ENCODE data around the gene CDKN2B-AS1. TPM values are rescaled to one million over a fixed set of nuclear protein-coding genes. Genes with fewer than 3 reads are reported as not detected.

Gene CDKN2B-AS1
- total and polyA plus RNA-seq, 2 of the 13 experiments (the other 11 are each of a cell fraction or from before 2014, with no cell fraction given): 0.64 to 2.3 TPM

DNA sequence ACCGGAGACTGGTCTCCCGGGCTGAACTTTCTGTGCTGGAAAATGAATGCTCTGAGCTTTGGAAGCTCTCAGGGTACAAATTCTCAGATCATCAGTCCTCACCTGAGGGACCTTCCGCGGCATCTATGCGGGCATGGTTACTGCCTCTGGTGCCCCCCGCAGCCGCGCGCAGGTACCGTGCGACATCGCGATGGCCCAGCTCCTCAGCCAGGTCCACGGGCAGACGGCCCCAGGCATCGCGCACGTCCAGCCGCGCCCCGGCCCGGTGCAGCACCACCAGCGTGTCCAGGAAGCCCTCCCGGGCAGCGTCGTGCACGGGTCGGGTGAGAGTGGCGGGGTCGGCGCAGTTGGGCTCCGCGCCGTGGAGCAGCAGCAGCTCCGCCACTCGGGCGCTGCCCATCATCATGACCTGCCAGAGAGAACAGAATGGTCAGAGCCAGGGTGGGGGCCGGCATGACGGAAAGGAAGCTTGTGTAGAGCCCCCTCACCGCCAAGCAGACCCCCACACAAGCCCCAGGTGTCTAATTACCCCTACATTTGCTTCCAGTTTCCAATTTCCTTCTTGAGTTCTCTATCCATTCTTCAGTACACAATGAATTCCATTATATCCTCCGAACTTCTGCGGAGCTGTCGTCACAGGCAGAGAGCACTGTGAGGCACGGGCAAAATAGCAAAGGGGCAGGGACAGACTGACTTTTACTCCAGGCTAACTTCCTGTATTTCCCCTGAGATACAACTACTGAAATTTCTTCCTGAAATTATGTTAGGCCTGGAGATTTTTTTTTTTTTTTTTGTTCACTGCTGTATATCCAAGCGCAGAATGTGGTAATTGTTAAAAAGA lies 23.6 kb upstream of the CDKN2B-AS1 start:
- in situ Hi-C loops (cut with HindIII; ENCODE audit: extremely low pct_ligation_motif_present, low pct_unique_long_range_greater_than_20kb): no loop called here

DNA sequence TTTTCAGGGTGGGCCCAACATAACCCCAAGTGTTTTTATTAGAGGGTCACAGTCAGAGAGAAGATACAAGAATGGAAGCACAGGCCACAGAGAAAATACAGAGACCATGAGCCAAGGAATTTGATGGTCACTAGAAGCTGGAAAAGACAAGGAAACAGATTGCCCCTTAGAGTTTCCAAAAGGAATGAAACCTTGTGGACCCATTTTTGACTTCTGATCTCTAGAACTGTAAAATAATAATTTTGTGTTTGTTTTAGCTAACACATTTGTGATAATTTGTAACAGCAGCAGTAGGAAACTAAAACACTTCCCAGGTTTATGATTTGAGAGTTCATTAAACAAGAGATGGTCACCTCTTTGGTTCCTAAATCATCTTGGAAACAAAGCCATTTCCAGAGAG lies 22.2 kb upstream of the CDKN2B-AS1 start:
- Histone ChIP-seq H2AFZ (ENCODE audit: low read length) (no peak overlapping the region), H3K9me3 (ENCODE audit: low read length) (no peaks in the 10 kb centered on the region), H4K20me1 (ENCODE audit: insufficient read depth, low read length) (no peaks in the 10 kb centered on the region), H3K27me3 (ENCODE audit: control insufficient read depth in 1 of 2, insufficient read depth in 2 of 2, low read length in 2 of 2) (peaks cover 0 to 28% of the 10 kb centered on the region in 2 experiments; a peak in 3 of 5 replicates), H3K4me3 (replicated peaks in 1 of 3; ENCODE audit: insufficient read depth in 1 of 3, low read depth in 2 of 3, low read length in 3 of 3) (no peak overlapping the region), H3K36me3 (replicated peaks in 1 of 2; ENCODE audit: control insufficient read depth in 1 of 2, insufficient read depth in 2 of 2, low read length in 2 of 2) (no peaks in the 10 kb centered on the region), H3K27ac (ENCODE audit: extremely low read length, insufficient read depth, low read length) (no peak overlapping the region), H3K9ac (ENCODE audit: insufficient read depth, low read depth, low read length) (no peak overlapping the region), H3K79me2 (ENCODE audit: insufficient read depth, low read length) (no peaks in the 10 kb centered on the region), H3K4me1 (ENCODE audit: insufficient read depth, low read length) (peaks cover 6% of the 10 kb centered on the region), H3K4me2 (ENCODE audit: low read depth, low read length) (no peak overlapping the region)
- in situ Hi-C loops (cut with HindIII; ENCODE audit: extremely low pct_ligation_motif_present, low pct_unique_long_range_greater_than_20kb): no loop called here
- FAIRE-seq (no peak), DNase-seq (ENCODE audit: low spot score) (no peak), ATAC-seq (no peak)
- no TSS peak for BruUV-seq (replicated peaks)
- ChIA-PET POLR2A (no interaction called here), CTCF (ENCODE audit: low intra/inter-chr PET ratio, low total read pairs) (no interaction called here)
- intact Hi-C loops (cut with micrococcal nuclease; ENCODE audit: unreplicated experiment): no loop called here
- TF ChIP-seq ZNF343 (CRISPR knock-in tag; IDR thresholded peaks at IDR 0.05) (no peak), KDM1A (CRISPR knock-in tag; IDR thresholded peaks at IDR 0.05) (no peak), ZBTB1 (CRISPR knock-in tag; IDR thresholded peaks at IDR 0.05; ENCODE audit: borderline replicate concordance) (no peak), KDM4B (CRISPR knock-in tag; IDR thresholded peaks at IDR 0.05) (no peak), ZNF317 (CRISPR knock-in tag; IDR thresholded peaks at IDR 0.05) (no peak), ZMYM3 (CRISPR knock-in tag; IDR thresholded peaks at IDR 0.05) (no peak)
- TF ChIP-seq, protein P1, sequence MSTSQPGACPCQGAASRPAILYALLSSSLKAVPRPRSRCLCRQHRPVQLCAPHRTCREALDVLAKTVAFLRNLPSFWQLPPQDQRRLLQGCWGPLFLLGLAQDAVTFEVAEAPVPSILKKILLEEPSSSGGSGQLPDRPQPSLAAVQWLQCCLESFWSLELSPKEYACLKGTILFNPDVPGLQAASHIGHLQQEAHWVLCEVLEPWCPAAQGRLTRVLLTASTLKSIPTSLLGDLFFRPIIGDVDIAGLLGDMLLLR (CRISPR knock-in tag; IDR thresholded peaks at IDR 0.05): no peak
- TF ChIP-seq, protein P2, sequence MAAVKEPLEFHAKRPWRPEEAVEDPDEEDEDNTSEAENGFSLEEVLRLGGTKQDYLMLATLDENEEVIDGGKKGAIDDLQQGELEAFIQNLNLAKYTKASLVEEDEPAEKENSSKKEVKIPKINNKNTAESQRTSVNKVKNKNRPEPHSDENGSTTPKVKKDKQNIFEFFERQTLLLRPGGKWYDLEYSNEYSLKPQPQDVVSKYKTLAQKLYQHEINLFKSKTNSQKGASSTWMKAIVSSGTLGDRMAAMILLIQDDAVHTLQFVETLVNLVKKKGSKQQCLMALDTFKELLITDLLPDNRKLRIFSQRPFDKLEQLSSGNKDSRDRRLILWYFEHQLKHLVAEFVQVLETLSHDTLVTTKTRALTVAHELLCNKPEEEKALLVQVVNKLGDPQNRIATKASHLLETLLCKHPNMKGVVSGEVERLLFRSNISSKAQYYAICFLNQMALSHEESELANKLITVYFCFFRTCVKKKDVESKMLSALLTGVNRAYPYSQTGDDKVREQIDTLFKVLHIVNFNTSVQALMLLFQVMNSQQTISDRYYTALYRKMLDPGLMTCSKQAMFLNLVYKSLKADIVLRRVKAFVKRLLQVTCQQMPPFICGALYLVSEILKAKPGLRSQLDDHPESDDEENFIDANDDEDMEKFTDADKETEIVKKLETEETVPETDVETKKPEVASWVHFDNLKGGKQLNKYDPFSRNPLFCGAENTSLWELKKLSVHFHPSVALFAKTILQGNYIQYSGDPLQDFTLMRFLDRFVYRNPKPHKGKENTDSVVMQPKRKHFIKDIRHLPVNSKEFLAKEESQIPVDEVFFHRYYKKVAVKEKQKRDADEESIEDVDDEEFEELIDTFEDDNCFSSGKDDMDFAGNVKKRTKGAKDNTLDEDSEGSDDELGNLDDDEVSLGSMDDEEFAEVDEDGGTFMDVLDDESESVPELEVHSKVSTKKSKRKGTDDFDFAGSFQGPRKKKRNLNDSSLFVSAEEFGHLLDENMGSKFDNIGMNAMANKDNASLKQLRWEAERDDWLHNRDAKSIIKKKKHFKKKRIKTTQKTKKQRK (IDR thresholded peaks at IDR 0.05; ENCODE audit: low read length): no peak
- TF ChIP-seq, protein P3, sequence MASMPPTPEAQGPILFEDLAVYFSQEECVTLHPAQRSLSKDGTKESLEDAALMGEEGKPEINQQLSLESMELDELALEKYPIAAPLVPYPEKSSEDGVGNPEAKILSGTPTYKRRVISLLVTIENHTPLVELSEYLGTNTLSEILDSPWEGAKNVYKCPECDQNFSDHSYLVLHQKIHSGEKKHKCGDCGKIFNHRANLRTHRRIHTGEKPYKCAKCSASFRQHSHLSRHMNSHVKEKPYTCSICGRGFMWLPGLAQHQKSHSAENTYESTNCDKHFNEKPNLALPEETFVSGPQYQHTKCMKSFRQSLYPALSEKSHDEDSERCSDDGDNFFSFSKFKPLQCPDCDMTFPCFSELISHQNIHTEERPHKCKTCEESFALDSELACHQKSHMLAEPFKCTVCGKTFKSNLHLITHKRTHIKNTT (CRISPR knock-in tag; IDR thresholded peaks at IDR 0.05): no peak
- TF ChIP-seq, protein P4, sequence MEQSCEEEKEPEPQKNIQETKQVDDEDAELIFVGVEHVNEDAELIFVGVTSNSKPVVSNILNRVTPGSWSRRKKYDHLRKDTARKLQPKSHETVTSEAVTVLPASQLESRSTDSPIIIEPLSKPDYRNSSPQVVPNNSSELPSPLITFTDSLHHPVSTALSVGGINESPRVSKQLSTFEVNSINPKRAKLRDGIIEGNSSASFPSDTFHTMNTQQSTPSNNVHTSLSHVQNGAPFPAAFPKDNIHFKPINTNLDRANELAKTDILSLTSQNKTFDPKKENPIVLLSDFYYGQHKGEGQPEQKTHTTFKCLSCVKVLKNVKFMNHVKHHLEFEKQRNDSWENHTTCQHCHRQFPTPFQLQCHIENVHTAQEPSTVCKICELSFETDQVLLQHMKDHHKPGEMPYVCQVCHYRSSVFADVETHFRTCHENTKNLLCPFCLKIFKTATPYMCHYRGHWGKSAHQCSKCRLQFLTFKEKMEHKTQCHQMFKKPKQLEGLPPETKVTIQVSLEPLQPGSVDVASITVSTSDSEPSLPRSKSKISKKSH (CRISPR knock-in tag; IDR thresholded peaks at IDR 0.05; ENCODE audit: borderline replicate concordance): no peak

More for the DNA sequence above, 23.6 kb upstream of the CDKN2B-AS1 start:
- BruUV-seq (replicated peaks): no TSS peak
- H3K4me1 ChIP-seq (ENCODE audit: insufficient read depth, low read length): peaks cover 8% of the 10 kb centered on the region
- no peaks in the 10 kb centered on the region for H4K20me1 ChIP-seq (ENCODE audit: insufficient read depth, low read length)
- no peak overlapping the region for H2AFZ ChIP-seq (ENCODE audit: low read length)
- no peak overlapping the region for H3K9ac ChIP-seq (ENCODE audit: insufficient read depth, low read depth, low read length)
- intact Hi-C loops (cut with micrococcal nuclease; ENCODE audit: unreplicated experiment): no loop called here
- no peak overlapping the region for H3K4me3 ChIP-seq (replicated peaks in 1 of 3; ENCODE audit: insufficient read depth in 1 of 3, low read depth in 2 of 3, low read length in 3 of 3)
- 82% methylated on average over 19 of the region's 45 CpGs for WGBS (ENCODE audit: low lambda C conversion rate)
- H3K9me3 ChIP-seq (ENCODE audit: low read length): no peaks in the 10 kb centered on the region
- no peak overlapping the region for H3K4me2 ChIP-seq (ENCODE audit: low read depth, low read length)
- ATAC-seq: no peak
- POLR2A ChIA-PET: no interaction called here
- no peak for FAIRE-seq
- DNase-seq (ENCODE audit: low spot score): no peak
- H3K27me3 ChIP-seq (ENCODE audit: control insufficient read depth in 1 of 2, insufficient read depth in 2 of 2, low read length in 2 of 2): peaks cover 0 to 36% of the 10 kb centered on the region in 2 experiments; a peak in 3 of 5 replicates
- no peaks in the 10 kb centered on the region for H3K36me3 ChIP-seq (replicated peaks in 1 of 2; ENCODE audit: control insufficient read depth in 1 of 2, insufficient read depth in 2 of 2, low read length in 2 of 2)
- no peak overlapping the region for H3K27ac ChIP-seq (ENCODE audit: extremely low read length, insufficient read depth, low read length)
- TF ChIP-seq RARG (CRISPR knock-in tag; IDR thresholded peaks at IDR 0.05; ENCODE audit: low read depth): no peak
- H3K79me2 ChIP-seq (ENCODE audit: insufficient read depth, low read length): no peaks in the 10 kb centered on the region
- CTCF ChIA-PET (ENCODE audit: low intra/inter-chr PET ratio, low total read pairs): no interaction called here

Data from HepG2 (cell line).